ENCODE data around the gene LCMT1. TPM values are rescaled to one million over a fixed set of nuclear protein-coding genes. Genes with fewer than 3 reads are reported as not detected.
"Not testable (repeated sequence)": the region's sequence is repeated elsewhere in the genome, so short reads cannot be mapped to it uniquely, and the experiment has no call there.

Gene LCMT1
- 39.1 and 40.1 TPM in 2 replicates for total RNA-seq

DNA sequence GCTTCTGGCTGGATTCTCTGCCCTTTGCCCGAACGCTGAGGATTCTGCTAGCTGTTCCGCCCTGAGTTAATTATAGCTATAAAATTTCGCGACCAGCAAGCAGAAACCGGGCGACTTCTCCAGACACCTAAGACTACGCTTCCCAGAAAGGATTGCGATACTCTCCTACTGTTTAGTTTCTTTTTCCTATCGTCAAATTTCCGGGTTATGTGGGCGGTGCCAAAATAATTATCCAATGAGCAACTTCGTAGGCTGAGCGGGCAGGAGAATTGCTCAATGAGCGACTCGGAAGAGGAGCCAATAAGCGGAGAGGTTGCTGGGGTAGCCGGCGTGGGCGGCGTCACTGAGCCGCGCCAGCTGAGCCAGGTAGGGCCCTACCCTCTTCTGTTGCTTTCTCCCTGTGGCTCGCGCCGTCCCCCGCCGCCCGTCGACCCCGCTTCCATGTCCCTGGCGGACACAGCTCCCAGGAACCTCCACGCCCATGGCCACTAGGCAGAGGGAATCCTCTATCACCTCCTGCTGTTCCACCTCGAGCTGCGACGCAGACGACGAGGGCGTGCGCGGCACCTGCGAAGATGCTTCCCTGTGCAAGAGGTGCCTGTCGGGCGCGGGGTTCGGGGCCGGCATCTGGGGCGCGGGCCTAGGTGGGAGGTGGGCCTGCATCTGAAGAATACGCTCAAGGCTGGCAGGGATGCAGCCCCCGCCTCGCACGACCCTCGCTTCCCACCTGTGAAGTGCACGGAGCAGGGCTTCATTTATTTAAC is at the start of gene LCMT1:
Gene LCMT1, plus strand, starts transcription at position 340 of the 764 bp plus-strand sequence. Its CDS starts 142 bp downstream, at position 482.
- peaks cover 10% of the 10 kb centered on the region for H3K36me3 Mint-ChIP-seq (ENCODE audit: low read depth)

DNA sequence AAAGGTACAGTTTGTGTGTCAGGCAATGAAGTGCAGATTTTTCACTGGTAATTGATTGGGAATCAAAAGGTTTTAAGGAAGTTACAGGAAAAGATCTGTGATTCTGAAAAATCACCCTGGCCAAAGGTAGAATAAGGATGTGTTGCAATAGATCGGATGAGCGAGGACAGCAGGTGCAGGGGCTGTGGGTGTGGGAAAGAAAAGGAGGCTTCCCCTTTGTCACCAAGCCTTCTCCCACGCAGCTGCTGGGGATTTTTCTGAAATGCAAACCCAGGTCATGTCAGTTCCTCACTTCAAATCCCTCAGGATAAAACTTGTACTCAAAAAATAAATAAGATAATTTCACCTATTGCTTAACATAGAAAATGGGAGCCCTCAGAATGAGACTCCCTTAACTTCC is 48.4 kb upstream of the LCMT1 start:
- no peak for DNase-seq (ENCODE audit: low spot score)
- Mint-ChIP-seq H3K4me3 (peak overlapping the region; percentile 5), H3K36me3 (ENCODE audit: low read depth) (no peaks in the 10 kb centered on the region), H3K27ac (peak overlapping the region; percentile 35), H3K9me3 (no peaks in the 10 kb centered on the region), H3K27me3 (ENCODE audit: insufficient read depth) (peaks cover 5% of the 10 kb centered on the region), H3K4me1 (ENCODE audit: low read depth) (peaks cover 49% of the 10 kb centered on the region)
- intact Hi-C loops (cut with micrococcal nuclease): no loop called here

More for the DNA sequence above, at the start of gene LCMT1:
- Mint-ChIP-seq H3K27ac (peak within 1 kb of the TSS; percentile 98), H3K4me3 (peak within 1 kb of the TSS; percentile 98), H3K4me1 (ENCODE audit: low read depth) (peaks cover 60% of the 10 kb centered on the region), H3K9me3 (no peaks in the 10 kb centered on the region), H3K27me3 (ENCODE audit: insufficient read depth) (peaks cover 1% of the 10 kb centered on the region)
- peak; percentile 91 for DNase-seq (ENCODE audit: low spot score)
- intact Hi-C loops (cut with micrococcal nuclease): loop anchor here (1.0 to 5.0 kb wide), 10 partner anchors 15 to 1486 kb away; partner anchors contain the start of genes ARHGAP17 and ZKSCAN2

DNA sequence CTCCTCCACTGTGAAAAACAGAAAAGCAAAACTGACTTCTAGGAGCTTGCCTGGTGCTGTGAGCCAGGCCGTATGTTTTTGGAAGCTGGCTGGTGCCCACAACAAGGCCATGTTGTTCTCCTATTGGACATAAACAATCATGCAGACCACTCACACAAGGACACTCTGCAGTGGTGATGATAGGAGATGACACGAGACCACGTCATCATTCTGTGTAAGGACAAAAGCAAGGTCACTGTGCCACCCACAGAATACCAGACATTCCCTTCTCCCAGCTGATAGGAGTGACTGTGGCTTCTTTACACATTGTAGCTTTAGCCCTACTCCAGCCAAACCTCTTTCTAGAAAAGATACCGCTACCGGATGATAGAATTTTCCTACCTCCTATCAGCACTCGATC is 47.7 kb upstream of the LCMT1 start:
- Mint-ChIP-seq H3K27me3 (ENCODE audit: insufficient read depth) (peaks cover 5% of the 10 kb centered on the region), H3K36me3 (ENCODE audit: low read depth) (no peaks in the 10 kb centered on the region), H3K9me3 (no peaks in the 10 kb centered on the region), H3K4me1 (ENCODE audit: low read depth) (peaks cover 55% of the 10 kb centered on the region), H3K27ac (no peak overlapping the region), H3K4me3 (no peak overlapping the region)
- DNase-seq (ENCODE audit: low spot score): no peak
- intact Hi-C loops (cut with micrococcal nuclease): no loop called here

DNA sequence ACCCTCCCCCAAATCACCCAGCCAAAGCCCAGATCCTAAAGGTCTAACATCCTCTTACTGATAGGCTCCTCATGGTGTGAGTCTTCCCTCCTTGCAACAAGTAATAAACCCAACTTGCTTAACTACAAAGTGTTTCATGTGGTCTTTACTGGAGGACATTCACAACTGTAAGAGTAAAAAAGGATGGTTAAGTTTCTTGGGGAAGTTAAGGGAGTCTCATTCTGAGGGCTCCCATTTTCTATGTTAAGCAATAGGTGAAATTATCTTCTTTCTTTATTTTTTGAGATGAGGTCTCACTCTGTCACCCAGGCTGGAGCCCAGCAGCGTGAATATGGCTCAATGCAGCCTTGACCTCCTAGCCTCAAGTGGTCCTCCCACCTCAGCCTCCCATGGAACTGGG is 47.3 kb upstream of the LCMT1 start:
- DNase-seq (ENCODE audit: low spot score); H3K27me3 Mint-ChIP-seq (ENCODE audit: insufficient read depth); H3K4me3 Mint-ChIP-seq; H3K9me3 Mint-ChIP-seq; intact Hi-C loops (cut with micrococcal nuclease); H3K36me3 Mint-ChIP-seq (ENCODE audit: low read depth); H3K27ac Mint-ChIP-seq: not testable (repeated sequence)
- peaks cover 55% of the 10 kb centered on the region for H3K4me1 Mint-ChIP-seq (ENCODE audit: low read depth)

DNA sequence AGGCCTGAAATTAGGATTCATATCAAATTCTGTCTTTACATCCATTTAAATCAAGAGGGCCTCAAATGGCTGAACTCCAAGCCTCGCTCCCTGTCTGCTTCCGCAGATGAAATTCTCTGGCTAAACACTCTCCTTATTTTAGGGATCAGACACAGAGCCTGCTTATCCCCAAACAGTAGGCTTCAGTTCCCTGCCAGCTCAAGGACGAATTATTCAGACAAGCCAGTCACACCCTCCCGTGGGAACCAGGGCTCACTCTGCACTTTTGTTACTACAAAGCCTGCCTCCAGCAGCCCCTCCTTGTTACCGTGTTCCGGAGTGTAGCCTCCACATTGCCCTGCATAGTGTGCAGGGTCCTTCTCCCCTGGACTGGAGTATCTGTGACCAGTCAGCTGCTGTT is 46.6 kb upstream of the LCMT1 start:
- no peaks in the 10 kb centered on the region for H3K9me3 Mint-ChIP-seq
- H3K27me3 Mint-ChIP-seq (ENCODE audit: insufficient read depth): peaks cover 5% of the 10 kb centered on the region
- H3K4me1 Mint-ChIP-seq (ENCODE audit: low read depth): peaks cover 58% of the 10 kb centered on the region
- H3K4me3 Mint-ChIP-seq: no peak overlapping the region
- no peak for DNase-seq (ENCODE audit: low spot score)
- H3K36me3 Mint-ChIP-seq (ENCODE audit: low read depth): no peaks in the 10 kb centered on the region
- intact Hi-C loops (cut with micrococcal nuclease): no loop called here
- H3K27ac Mint-ChIP-seq: no peak overlapping the region

DNA sequence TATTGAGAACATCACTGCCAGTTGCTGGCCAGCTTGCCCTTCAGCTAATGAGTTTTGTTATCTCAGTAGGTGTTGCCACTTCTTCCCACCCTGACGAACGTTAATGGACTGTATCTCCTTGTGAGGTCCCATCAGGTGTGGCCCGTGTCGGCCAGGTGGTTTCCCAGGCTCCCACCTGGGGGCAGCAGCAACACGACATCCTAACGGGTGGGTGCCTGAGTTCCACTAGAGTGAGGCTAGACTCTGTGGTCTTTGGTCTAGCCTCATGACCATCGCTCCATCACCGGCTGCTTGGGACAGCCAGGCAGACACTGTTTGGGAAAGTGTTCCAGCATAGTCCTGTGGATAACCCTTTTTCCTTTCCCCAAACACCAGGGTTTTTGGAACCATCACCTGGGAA is 45.6 kb upstream of the LCMT1 start:
- intact Hi-C loops (cut with micrococcal nuclease): loop anchor here (1.0 to 2.0 kb wide), 5 partner anchors 17 to 191 kb away; partner anchors contain the start of genes LCMT1 and ZKSCAN2
- no peak for DNase-seq (ENCODE audit: low spot score)
- Mint-ChIP-seq H3K27ac (no peak overlapping the region), H3K36me3 (ENCODE audit: low read depth) (peaks cover 1% of the 10 kb centered on the region), H3K9me3 (no peaks in the 10 kb centered on the region), H3K27me3 (ENCODE audit: insufficient read depth) (peaks cover 5% of the 10 kb centered on the region), H3K4me1 (ENCODE audit: low read depth) (peaks cover 51% of the 10 kb centered on the region), H3K4me3 (peak overlapping the region; percentile 76)

DNA sequence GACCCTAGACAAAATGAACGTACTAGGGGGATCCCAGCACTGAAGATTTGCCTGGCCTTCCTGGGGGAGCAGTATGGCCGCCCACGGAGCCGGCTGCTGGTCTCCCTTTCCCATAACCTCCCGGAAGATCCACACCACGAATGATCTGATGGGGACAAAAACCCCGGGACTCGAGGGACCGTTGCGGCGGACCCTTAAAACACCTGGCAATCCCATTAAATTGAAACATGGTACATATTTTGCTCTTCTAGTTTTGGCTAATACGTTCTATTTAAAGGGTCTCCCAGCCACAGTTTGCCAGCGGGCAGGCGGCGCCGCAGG is 45.2 kb upstream of the LCMT1 start:
- Mint-ChIP-seq H3K27me3 (ENCODE audit: insufficient read depth) (peaks cover 5% of the 10 kb centered on the region), H3K36me3 (ENCODE audit: low read depth) (peaks cover 1% of the 10 kb centered on the region), H3K27ac (peak overlapping the region; percentile 85), H3K9me3 (no peaks in the 10 kb centered on the region), H3K4me3 (peak overlapping the region; percentile 76), H3K4me1 (ENCODE audit: low read depth) (peaks cover 46% of the 10 kb centered on the region)
- intact Hi-C loops (cut with micrococcal nuclease): loop anchor here (1.0 to 2.0 kb wide), 5 partner anchors 18 to 190 kb away; partner anchors contain the start of genes LCMT1 and ZKSCAN2
- DNase-seq (ENCODE audit: low spot score): no peak

DNA sequence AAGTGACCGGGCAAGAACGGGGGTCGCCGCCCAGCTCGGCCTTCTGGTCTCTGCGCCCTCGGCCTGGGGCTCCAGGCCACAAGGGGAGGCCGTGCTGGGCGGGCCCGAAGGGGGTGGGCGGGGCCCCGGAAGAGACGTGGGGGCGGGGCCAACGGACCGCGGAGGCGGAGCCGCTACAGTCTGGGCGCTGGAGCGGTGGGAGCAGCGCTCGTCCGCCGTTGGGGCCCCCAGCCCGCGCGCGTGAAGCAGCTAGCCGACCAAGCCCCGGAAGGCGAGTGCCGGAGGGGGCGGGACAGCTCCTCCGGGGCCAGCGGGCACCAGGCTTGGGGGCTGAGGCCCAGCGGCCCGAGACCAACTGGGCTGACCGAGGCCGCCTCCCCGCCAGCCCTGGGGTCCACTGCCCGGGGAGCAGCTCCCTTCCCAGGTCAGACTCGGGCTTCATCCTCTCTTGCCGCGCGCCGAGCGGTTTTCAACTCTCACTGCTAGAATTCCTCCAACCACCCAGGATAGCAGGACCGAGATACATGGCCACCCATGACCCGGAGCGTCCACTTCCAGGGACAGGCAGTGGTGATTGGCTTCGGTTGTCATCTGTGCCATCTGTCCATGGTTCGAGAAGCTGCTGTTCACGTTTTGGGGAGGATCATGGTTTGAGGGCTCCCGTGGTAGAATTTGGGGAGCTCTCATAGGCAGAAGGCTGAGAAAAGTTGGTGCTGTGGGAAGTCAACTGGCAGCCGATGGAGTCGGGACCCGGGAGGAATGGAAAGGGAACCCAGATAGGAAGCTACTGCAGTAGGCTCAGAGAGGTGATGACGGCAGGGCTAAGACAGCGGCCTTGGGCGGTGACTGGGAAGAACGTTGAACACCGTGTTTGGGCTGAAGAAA is 44.6 kb upstream of the LCMT1 start:
- Mint-ChIP-seq H3K4me3 (peak overlapping the region; percentile 89), H3K27me3 (ENCODE audit: insufficient read depth) (peaks cover 5% of the 10 kb centered on the region), H3K4me1 (ENCODE audit: low read depth) (peaks cover 40% of the 10 kb centered on the region), H3K36me3 (ENCODE audit: low read depth) (peaks cover 1% of the 10 kb centered on the region), H3K27ac (peak overlapping the region; percentile 88), H3K9me3 (no peaks in the 10 kb centered on the region)
- DNase-seq (ENCODE audit: low spot score): peak; percentile 80
- intact Hi-C loops (cut with micrococcal nuclease): loop anchor here (1.0 to 2.0 kb wide), 7 partner anchors 12 to 190 kb away; partner anchors contain the start of genes LCMT1 and ZKSCAN2

DNA sequence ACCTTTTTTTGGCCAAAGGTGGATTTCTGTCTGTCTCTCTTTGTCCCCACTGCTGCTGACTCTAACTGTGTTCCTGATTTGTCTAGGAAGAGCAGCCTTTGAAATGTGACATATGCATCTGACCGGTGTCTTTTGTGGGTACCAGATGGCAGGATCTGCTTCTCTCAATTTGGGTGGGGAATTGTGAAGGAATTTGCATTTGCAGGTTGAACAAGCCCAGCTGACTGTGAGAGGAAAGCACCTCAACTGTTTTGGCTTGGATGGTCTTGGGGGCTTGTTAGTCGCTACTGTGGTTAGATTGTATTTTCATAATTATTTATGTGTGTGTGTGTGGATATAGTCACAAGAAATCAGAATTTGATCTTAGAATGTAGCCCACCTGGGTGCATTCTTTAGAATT is 37.7 kb upstream of the LCMT1 start:
- no peak for DNase-seq (ENCODE audit: low spot score)
- intact Hi-C loops (cut with micrococcal nuclease): no loop called here
- H3K4me1 Mint-ChIP-seq (ENCODE audit: low read depth): peaks cover 4% of the 10 kb centered on the region
- no peaks in the 10 kb centered on the region for H3K9me3 Mint-ChIP-seq
- H3K36me3 Mint-ChIP-seq (ENCODE audit: low read depth): peaks cover 1% of the 10 kb centered on the region
- H3K27ac Mint-ChIP-seq: no peak overlapping the region
- H3K27me3 Mint-ChIP-seq (ENCODE audit: insufficient read depth): peaks cover 11% of the 10 kb centered on the region
- H3K4me3 Mint-ChIP-seq: no peak overlapping the region

DNA sequence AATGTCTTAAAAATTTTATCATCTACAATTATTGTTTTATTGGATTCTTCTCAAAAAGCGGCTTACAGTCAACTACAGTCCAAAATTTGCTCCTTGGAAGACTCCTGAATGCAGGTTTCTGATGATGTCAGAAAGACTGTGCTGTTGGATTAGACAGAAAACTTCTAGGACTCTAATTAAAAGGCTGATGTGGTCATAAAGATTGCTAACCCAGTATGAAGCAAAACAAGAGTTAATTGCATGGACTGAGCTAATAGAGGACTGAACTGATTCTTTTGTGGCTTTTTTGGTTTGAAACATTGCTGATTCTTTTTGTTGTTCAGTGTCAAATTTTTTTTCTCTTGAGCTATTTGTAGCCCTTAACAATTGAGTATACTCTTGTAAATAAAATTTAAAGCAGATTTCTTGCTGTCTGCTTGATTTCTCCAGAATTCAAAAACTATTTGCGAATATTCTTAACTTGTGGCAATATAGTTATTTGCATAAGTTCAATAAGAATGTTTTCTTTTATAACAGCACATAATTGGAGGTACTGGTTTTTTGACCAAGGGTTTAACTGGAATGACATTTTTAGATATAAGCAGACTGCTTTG is 33.1 kb upstream of the LCMT1 start:
- no peaks in the 10 kb centered on the region for H3K9me3 Mint-ChIP-seq
- DNase-seq (ENCODE audit: low spot score): no peak
- intact Hi-C loops (cut with micrococcal nuclease): no loop called here
- H3K27ac Mint-ChIP-seq: no peak overlapping the region
- H3K4me1 Mint-ChIP-seq (ENCODE audit: low read depth): no peaks in the 10 kb centered on the region
- no peak overlapping the region for H3K4me3 Mint-ChIP-seq
- peaks cover 8% of the 10 kb centered on the region for H3K27me3 Mint-ChIP-seq (ENCODE audit: insufficient read depth)
- H3K36me3 Mint-ChIP-seq (ENCODE audit: low read depth): no peaks in the 10 kb centered on the region

DNA sequence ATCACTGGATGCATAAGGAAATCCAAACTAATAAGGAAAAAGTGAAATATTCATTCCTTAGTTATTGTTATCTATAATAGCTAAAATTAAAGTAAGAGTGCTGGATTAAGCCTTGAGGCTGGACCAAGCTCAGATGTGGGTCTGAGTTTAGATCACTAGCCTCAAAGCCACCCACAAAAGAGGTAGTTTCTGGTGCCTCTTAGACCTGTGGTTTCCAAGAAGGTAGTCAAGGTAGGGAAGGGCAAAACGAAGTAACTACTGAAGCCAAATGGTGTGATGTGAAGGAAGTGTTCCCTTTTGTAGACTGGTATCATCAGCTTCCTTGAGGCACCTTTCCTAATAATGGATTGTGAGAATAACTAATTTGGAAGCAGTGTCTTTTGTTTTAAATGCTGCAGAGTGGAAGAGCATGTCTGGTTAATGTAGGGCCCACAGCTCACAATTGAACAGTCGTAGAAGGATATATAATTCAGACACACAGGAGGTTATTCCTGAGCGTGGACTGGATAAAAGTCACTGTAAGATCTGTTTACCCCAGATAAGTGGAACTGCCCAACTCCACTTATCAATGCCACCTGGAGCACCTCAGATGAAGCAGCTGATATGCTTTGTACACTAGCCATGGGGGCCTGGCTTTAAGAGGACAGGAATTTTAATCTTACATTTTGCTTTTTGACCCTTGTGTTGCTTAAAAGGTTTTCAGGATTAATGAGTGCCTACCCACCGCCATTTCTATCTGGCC is 31.7 kb upstream of the LCMT1 start:
- Mint-ChIP-seq H3K9me3 (no peaks in the 10 kb centered on the region), H3K4me3 (no peak overlapping the region), H3K4me1 (ENCODE audit: low read depth) (no peaks in the 10 kb centered on the region), H3K36me3 (ENCODE audit: low read depth) (no peaks in the 10 kb centered on the region), H3K27me3 (ENCODE audit: insufficient read depth) (peaks cover 2% of the 10 kb centered on the region), H3K27ac (no peak overlapping the region)
- DNase-seq (ENCODE audit: low spot score): no peak
- intact Hi-C loops (cut with micrococcal nuclease): no loop called here

DNA sequence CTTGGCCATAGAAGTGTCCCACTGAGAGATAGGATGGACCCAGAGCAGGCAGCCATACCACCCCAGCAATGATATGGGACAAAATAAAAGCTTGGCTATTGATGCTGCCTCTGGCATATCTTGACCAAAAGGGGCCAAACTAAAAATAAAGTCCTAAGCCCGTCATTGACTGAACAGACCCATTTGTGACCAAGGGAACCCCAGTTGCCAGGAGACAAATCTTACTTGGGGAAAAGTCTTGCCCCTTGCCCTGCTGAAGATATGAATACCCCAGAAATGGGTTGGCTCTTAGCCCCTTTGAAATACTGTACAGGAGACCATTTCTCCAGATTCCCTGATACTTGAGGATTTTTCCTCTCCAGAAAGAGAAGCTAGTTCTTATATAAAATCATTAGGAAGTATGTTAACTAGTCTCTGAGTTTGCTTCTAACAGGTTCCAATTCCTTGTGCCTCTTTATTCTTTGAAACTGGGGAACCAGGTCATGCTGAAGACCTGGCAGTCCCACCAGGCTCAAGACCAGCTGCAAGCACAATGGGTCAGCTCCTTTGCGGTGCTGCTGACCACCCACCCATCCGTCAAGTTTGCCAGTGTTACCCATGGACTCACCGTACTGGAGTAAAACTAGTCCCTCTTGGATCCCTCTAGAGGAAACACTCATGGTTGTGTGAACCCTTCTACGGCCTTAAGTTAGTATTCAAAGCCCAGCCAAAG is 31.0 kb upstream of the LCMT1 start:
- H3K36me3 Mint-ChIP-seq (ENCODE audit: low read depth): no peaks in the 10 kb centered on the region
- H3K27me3 Mint-ChIP-seq (ENCODE audit: insufficient read depth): peaks cover 2% of the 10 kb centered on the region
- intact Hi-C loops (cut with micrococcal nuclease): no loop called here
- no peak for DNase-seq (ENCODE audit: low spot score)
- no peak overlapping the region for H3K4me3 Mint-ChIP-seq
- no peaks in the 10 kb centered on the region for H3K9me3 Mint-ChIP-seq
- no peaks in the 10 kb centered on the region for H3K4me1 Mint-ChIP-seq (ENCODE audit: low read depth)
- H3K27ac Mint-ChIP-seq: no peak overlapping the region

Data from activated T-helper 1 cell treated with anti-CD3 and anti-CD28 coated beads, Interleukin-12 subunit alpha, Interleukin-12 subunit beta, Interleukin-2, Interleukin-4 antibody, amounts not matched to agents 30 ng/mL and 10 ng/mL and 1 ng/mL, durations not matched to agents 14 hours and 24 hours and 36 hours (primary cell).